Stimulated activated CD4-positive, alpha-beta T cell treated with anti-CD3 and anti-CD28 coated beads, Interleukin-15, amount 100 ng/mL, for 24 hours (primary cell): Measurements from ENCODE around the gene PLPP3.

Experiments
- DNase-seq: peaks from one replicate; pipeline ENCODE4 v3.0.0-alpha.2; 2020

Gene PLPP3

GRCh38 chr1:56517404-56518130 lies 61.8 kb downstream of the PLPP3 start:
- DNase-seq, result no peak

DNA sequence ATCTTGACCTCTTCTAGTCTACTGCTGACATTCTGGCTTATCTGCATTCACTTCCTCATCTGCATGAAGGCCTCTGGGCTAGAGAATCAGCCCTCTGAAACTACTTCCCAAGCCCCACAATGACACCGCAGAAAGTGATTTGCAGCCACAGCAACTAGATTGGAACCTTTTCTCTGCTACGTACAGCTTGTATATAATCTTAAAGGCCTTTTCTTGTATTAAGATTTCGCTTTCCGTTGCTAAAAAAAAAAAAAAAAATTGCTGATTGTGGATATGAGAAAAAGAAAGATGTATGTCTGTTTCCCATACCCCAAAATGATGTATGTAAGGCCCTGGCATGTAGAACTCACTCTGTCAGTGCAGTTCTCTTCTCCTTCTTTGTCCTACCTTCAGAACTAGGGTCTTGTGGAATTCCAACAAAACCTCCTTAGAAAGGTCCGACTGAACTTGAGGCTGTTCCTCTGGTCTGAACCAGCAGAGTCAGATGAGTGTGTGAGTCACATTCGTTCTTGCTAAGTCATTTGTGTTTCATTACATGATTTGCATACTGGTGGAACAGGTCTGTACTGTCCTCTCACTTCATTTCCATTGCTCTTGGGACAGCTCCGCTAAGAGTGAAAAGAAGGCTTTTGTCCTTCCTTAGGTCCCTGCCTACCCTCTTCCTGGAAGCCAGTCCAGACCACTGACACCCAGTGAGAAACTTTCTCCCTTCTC lies 62.7 kb downstream of the PLPP3 start:
- no peak for DNase-seq

DNA sequence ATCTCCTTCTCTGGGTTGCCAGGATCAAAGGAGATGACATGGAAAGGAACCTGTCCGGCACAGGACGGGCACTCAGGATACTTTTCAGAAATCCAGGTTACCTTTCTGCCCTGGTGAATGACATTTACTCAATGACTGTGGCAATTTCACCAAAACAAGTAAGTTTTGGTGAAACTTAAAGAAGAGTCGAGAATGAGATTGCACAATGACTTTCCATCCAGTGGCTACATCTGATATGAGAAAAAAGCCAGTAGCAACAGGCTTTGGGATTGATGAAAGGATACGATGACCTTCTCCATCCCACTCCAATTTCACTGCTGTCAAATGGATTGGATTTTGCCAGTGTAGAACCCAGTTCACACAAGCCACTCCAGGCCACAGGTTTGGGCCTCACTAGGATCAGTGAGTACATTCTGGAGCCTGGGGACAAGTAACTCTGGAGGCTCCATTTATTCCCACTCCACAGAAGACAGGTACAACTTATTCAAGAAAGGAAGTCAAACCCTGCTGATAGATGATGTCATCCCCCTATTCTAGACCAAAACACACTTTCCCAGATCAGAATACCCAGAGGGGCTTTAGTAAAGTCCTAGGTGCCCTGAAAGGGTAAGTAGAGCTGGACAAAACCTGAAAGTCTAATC lies 63.3 kb downstream of the PLPP3 start:
- DNase-seq, result no peak

- no peak for DNase-seq
These were observed 66.5 kb downstream of the PLPP3 start for GRCh38 chr1:56512724-56513494.

DNA sequence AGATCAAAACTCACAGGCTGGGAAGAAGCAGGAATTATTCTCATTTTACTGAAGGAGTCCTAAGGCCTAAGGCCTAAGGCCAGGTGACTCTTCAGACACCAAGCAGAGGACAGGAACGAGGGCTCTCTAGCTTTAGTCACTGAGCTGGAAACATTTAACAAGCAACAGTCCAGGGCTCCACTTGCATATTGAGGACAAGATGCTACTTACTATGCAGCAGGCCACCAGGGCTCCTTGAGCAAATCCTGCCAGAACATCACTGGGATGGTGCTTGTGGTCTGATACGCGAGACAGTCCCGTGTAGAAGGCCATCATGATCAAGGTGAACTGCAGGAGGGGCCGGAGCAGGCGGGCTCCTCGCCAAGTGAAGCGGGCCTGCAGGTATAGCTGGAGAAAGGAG lies 67.6 kb downstream of the PLPP3 start:
- no peak for DNase-seq

- DNase-seq, result no peak
These were observed 68.0 kb downstream of the PLPP3 start for GRCh38 chr1:56511364-56511763.

DNA sequence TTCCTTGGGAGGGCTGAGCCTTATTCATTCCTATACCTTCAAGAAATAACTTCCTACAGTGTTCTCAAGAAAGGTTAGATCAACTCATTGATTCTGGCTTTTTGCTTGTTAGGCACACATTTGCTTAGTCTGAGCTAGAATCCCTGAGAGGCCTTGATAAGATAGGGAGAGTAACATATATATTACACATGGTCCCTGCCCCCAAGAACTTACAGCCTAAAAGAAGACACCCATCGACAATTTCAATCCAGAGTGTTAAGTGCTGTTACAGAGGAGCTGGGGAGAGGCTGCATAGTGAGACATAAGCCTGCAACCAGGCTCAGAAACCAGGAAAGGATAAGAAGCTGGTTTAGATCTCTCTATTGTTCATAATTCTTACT lies 68.7 kb downstream of the PLPP3 start:
- no peak for DNase-seq

GRCh38 chr1:56509713-56510641 lies 69.4 kb downstream of the PLPP3 start:
- no peak for DNase-seq

DNA sequence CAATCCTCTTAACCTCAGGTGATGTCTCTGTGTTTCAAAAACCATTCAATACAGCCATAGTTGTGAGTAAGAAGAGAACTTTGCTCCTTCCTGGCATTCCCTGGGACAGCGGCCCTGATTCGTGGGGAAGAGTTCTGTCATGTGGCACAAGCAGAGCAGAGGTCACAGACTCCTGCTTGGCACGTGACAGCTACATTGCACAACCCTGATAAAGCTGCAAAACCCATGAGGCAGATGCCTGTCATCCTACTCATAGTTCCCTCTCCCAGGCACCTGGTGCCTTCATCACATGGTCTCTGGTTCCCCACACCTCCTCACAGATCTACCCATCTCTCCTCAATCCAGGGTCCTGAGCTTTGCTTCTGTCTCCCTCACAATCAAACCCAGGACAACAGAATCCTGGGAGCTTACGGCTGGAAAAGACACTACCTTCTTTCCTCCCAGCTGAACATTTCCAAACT lies 70.8 kb downstream of the PLPP3 start:
- no peak for DNase-seq

GRCh38 chr1:56507925-56508522 lies 71.3 kb downstream of the PLPP3 start:
- DNase-seq, result no peak

DNA sequence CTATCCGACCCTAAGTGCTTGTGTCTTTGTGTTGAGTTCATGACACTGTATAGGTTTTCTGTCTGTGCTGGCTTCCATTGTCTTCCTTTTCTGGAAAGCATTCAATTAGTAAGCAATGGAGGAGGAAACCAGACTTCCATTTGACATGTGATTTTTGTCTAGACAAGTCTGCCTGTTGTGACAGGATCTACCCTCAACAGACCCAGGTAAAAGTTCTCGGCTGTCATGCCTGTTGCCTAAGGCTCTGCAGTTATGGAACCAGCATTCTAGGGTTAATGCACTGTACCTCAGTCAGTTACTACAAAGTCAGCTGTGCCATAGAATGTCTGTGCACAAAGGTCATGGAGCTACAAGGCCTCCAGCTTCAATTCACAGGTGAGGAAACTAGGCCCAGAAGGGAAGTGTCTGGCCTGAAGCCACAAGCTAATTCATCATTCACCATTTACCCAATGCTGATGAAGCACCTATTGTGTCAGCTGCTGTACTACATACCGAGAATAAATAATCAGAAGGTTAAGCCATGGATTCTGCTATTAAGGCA lies 72.3 kb downstream of the PLPP3 start:
- DNase-seq, result no peak

DNA sequence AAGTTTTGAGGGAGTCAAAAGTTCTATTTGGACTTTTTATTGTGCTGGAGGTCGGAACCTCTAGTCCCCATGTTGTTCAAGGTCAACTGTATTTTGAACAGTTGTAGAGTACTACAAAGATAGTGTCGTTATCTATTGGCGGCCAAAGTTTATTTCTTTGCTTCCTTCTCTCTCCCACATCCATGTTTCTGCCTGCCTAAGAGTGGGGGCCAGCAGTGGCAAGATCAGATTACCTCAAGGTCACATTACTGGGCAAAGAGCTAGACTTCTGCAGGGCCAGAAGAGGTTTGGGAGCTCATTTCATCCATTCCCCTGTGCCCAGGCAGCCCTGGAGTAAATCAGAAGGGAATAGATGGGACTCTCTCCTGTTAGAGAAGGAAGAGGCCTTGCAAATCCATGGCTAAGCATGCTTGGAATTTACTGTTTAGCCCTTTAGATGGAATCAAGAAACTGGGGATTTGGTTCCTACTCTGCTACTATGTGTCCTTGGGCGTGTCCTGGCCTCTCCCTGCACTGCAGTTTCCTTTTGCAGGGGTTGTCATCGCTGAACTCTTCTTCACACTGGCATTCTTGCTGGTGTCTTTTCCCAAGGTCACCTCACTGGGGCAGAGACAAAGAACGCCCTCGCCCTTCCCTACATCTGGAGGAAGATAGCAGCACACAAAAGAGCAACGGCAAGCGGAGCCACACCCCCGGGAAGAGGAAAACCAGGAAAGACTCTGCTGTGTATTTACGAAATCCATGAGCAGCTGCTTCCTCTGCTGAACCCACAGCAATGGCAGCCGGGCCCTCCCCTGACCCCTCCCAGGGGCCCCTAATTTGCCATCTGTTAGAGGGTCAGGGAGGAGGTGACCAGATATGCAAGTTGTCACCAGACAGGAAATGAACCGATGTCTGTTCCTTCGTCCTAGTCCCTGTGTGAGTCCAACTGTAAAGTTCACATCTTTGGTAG lies 73.3 kb downstream of the PLPP3 start:
- DNase-seq, result no peak

- DNase-seq, result no peak
These were observed 76.6 kb downstream of the PLPP3 start for GRCh38 chr1:56502700-56503245.

DNA sequence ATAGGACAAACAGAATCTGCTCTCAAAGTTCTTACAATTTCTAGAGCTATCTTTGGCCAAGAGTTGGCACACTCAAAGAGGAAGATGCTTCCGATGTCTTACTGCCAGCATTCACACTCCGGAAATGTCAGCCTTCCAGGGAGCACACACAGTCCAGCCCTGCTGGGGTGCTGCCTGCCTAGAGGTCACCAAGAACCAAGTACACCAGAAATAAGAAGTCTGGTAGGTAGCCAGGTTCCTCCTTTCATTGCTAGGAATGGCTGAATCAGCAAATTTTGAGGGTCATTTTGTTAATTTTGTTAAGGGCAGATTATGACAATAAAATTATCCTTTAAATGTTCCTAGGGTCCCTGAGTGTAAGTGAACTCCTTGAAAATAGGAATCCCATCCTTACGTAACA lies 77.5 kb downstream of the PLPP3 start:
- DNase-seq, result no peak

GRCh38 chr1:56501426-56501825 lies 77.9 kb downstream of the PLPP3 start:
- no peak for DNase-seq

DNA sequence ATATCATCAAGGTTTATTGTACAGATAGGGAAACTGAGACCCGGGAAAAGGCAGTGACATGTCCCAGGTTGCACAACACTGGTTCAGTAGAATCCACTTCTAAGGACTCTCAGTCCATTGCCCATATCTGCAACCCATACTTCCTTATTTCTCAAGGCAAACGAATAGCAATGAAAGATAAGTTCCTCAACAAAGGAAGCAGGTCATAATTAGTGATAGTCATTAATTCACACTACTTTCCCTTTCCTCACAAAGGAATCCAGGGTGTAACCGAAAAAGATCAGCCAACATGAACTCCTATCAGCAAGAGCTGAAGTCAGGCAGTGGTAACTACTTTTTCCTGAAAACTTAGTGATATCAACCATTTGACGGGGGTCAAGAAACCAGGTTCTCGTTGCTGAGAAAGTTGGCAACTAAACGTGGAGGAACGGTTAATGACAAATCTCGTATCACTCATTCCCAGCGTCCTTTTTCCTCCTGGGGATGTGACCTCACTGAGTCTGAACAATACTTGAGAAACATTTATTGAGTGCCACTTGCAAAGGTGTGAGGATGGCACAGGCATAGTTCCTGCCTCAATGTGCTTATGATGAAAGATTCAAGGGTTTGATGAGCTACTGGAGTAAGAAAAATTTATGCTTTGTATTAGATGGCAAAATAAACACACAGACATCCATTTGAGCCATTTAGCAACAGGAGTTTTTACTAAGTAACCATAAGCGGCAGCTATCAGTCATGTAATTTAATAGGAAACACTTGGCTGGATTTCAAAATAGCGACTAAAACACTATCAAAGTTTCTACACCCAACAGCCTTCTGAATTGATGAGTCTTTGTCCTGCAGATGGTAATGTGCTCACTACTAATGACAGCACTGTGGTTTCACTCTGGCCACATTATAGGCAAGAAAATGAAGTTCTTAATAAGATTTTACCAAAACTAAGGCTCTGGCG lies 82.3 kb downstream of the PLPP3 start:
- no peak for DNase-seq

DNA sequence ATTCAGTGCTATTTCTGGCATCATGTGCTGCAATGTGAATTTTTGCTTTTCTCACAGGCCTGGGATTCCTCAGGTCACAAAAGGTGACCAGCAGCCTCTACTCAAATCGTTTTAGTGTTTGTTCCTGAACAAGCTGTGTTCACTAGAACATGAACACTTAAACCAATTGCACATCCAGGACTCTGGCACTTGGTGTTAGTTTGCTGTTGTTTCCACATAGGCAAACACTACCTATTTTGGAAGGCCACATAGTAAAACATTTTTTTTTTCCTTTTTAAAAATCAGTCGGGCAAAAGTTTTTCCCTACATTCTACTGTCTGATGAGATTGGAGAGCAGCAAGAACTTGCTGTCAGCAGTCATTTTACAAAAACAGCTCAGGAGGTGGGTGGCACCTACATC lies 83.2 kb downstream of the PLPP3 start:
- DNase-seq, result no peak

DNA sequence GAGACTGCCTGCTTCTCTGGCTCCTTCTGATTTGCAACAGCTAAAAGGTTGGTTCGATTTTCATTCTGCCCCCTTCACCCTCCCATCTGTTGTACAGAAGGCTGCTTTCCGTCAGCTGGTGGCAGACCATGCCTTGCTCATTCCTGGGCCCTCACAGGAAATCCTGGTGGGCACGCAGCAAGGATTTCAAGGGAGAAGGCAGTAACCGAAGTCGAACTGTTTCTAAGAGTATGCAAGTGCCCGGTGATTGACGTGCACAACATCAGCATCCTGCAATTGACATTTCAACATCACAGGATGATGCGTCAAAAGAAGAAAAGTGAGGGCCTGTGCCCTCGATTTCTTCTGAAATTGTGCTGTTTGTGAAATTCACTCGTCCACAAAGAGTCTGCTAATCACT lies 83.8 kb downstream of the PLPP3 start:
- no peak for DNase-seq

DNA sequence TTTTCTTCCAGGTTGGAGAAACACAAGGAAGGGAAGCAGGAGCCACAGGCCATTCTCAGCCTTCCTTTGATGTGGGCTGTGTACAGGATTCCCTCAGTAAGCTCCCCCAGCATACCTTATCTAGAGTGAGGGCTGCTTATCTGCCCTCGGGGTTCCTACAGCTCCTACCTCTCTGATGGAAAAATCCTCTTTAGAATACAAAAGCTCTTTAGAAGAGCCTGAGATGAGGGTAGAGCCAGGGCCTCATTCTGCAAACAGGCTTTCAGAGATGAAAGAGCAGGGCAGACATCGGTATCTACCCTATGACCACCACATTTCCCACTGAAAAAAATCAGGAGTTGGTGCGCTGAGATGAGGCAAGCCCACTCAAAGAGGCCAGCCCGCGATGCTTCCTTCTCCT lies 85.1 kb downstream of the PLPP3 start:
- no peak for DNase-seq
